Stimulated activated CD4-positive, alpha-beta T cell treated with anti-CD3 and anti-CD28 coated beads, Interleukin-15, amount 100 ng/mL, for 24 hours (primary cell): ENCODE measurements around the gene IL18RAP.

Source experiments
- DNase-seq: peaks from one replicate; pipeline ENCODE4 v3.0.0-alpha.2; 2020

IL18RAP gene, protein sequence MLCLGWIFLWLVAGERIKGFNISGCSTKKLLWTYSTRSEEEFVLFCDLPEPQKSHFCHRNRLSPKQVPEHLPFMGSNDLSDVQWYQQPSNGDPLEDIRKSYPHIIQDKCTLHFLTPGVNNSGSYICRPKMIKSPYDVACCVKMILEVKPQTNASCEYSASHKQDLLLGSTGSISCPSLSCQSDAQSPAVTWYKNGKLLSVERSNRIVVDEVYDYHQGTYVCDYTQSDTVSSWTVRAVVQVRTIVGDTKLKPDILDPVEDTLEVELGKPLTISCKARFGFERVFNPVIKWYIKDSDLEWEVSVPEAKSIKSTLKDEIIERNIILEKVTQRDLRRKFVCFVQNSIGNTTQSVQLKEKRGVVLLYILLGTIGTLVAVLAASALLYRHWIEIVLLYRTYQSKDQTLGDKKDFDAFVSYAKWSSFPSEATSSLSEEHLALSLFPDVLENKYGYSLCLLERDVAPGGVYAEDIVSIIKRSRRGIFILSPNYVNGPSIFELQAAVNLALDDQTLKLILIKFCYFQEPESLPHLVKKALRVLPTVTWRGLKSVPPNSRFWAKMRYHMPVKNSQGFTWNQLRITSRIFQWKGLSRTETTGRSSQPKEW

GRCh38 chr2:102422910-102423309, at the start of gene IL18RAP:
IL18RAP (plus strand) TSS chr2:102423160; CDS start chr2:102423278, 118 bp downstream.
- no peak for DNase-seq

- DNase-seq: no peak
Measured at GRCh38 chr2:102376052-102376591, 46.8 kb upstream of the IL18RAP start.

DNA sequence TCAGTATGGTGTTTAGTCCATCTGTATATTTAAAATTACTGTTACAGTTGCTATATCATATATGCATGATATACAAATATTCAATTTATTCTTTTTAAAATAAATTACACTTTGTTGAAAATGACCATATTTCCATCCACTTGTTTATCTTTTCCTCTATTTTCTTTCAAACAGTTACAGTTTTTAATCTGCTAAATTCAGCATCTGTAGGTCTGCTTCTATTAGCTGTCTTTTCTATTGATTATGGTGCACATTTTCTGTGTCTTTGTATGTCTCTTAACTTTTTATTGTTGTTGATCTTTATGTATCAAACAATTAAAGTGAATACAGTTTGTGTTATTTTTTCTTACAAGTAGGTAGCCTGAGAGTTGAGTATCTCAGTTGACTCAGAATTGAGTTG, 39.2 kb upstream of the IL18RAP start:
- no peak for DNase-seq

- no peak for DNase-seq
Measured at GRCh38 chr2:102385522-102385921, 37.4 kb upstream of the IL18RAP start.

- DNase-seq: no peak
Measured at GRCh38 chr2:102386004-102386403, 37.0 kb upstream of the IL18RAP start.

- DNase-seq: no peak
Measured at GRCh38 chr2:102386867-102387541, 36.0 kb upstream of the IL18RAP start.

- DNase-seq: no peak
Measured at GRCh38 chr2:102387763-102388546, 35.0 kb upstream of the IL18RAP start.

DNA sequence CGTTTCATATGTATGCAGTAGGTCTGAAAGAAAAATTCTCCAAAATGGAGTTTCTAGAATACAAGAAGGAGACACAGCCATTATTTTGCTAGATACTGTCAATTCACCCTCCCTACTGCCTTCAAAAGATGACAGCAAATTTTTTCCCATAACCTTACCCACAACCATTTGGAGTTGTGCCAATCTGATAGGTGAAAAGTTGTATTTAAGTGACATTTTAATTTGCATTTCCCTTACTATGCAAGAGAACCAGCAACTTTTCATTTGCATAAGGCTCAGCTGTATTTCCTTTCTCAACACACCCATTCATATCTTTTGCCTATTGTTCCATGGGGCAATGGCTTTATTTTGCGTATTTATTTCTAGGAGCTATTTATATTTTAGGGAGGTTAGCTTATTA, 31.4 kb upstream of the IL18RAP start:
- DNase-seq: no peak

GRCh38 chr2:102392096-102392495, 30.9 kb upstream of the IL18RAP start:
- no peak for DNase-seq

DNA sequence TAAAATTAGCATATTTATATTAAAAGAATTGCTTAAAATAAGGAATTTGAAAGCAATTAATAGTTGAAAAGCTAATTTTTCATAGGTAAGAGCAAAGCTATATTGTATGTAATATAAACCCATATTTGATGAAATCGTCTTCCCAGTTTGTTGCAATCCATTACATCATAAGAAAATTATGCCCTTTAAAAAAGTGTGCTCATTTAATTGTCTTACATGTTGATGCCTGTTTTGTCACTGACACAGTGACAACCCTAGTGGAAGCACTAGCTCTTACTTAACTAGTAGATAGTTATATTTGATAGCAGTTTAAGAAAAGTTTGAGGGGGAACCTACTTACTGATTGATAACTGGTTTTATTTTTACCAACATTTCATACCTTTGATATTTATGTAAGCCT, 30.0 kb upstream of the IL18RAP start:
- no peak for DNase-seq

DNA sequence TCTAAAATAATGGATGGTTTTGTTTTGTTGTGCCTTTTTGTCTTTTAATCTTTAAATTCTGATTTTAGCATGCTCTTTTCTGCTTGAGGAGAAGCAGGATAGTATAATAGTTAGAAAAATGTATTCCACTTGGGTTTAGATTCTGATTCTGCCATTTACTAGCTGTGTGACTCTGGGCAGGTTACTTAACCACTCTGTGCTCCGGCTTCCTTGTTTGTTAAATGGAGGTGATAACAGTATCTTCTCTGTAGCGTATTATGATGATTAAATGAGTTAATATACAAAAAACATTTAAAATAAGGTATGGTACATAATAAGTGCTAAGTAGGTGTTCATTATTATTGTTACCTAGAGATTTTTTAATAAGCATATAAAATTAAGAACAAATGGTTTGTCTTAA, 26.9 kb upstream of the IL18RAP start:
- DNase-seq: no peak

DNA sequence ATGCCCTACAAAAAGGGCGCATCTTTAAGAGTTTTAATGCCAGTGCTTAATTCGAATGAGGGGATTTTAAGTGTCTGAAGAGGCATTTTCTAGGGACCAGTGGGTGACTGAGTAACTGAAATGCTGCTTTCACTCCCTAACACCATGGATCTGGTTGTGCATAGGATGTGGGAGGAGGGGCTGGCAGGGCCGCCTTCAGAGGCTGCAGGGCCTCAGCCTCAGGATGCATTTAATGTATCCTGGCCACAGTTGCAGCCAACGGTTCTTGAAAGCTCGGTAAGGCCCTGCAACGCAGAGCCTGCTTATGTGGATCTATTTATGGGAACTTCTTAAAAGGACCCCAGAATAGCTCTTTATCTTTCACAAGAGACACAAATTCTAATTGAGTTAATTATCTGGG, 25.8 kb upstream of the IL18RAP start:
- no peak for DNase-seq

- no peak for DNase-seq
Measured at GRCh38 chr2:102399499-102400141, 23.3 kb upstream of the IL18RAP start.

GRCh38 chr2:102401456-102401855, 21.5 kb upstream of the IL18RAP start:
- no peak for DNase-seq

DNA sequence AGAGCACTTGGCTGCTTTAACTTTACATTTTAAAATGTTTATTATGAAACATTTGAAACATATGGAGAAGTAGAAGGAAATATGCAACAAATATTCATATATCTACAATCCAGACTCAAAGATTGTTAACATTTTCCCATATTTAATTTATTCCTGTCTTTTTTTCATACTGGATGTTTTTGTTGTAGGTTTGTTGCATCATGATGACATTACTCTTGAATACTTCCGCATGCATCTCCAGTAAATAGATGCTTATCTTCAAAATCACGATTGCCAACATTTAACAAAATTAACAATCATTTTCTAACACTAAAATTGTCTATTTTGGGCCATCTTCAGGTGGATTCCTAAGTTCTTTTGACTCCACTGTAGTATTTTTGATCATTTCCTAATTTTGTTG, 21.1 kb upstream of the IL18RAP start:
- no peak for DNase-seq

DNA sequence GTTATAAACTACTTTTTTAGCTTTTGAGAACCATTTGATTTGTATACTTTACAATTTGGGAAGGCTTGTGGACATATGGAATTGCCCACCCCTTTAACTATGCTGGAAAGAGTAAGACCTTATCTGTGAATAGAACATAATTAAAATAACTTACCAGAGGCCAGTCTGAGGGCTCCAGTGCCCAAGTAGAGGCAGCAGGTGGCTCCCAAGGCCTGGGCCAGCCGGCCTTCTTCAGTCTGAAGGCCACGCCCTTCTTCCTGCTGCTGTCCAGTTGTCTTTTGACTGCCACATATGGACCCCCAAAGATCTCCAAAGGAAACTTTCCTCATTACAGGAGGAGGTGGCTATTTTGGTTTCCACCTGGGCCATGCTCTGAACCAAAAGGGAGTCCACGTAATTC, 12.0 kb upstream of the IL18RAP start:
- no peak for DNase-seq

- no peak for DNase-seq
Measured at GRCh38 chr2:102412199-102412598, 10.8 kb upstream of the IL18RAP start.

GRCh38 chr2:102417946-102418345, 5.0 kb upstream of the IL18RAP start:
- DNase-seq: no peak

DNA sequence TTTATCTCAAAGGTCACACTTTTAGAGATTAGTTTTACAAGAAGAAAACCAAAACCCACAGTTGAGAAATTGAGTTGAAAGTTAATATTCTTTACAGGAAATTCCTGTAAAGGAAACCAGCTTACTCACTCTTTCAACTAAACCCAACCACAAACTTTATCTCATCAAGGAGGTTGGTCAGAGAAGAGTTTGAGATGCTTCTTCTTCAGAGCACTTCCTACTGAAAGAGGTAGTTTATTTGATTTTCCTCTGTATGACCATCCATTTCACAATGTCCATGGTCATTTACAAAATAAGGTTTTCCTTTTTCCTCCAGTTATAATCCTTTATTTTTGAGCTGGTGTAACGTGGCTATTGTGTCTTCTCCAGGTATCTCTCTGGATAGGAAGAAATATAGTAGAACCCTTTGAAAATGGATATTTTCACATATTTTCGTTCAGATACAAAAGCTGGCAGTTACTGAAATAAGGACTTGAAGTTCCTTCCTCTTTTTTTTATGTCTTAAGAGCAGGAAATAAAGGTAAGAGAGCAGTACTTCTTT, 4.5 kb upstream of the IL18RAP start:
- DNase-seq: no peak

GRCh38 chr2:102420290-102420689, 2.7 kb upstream of the IL18RAP start:
- no peak for DNase-seq

DNA sequence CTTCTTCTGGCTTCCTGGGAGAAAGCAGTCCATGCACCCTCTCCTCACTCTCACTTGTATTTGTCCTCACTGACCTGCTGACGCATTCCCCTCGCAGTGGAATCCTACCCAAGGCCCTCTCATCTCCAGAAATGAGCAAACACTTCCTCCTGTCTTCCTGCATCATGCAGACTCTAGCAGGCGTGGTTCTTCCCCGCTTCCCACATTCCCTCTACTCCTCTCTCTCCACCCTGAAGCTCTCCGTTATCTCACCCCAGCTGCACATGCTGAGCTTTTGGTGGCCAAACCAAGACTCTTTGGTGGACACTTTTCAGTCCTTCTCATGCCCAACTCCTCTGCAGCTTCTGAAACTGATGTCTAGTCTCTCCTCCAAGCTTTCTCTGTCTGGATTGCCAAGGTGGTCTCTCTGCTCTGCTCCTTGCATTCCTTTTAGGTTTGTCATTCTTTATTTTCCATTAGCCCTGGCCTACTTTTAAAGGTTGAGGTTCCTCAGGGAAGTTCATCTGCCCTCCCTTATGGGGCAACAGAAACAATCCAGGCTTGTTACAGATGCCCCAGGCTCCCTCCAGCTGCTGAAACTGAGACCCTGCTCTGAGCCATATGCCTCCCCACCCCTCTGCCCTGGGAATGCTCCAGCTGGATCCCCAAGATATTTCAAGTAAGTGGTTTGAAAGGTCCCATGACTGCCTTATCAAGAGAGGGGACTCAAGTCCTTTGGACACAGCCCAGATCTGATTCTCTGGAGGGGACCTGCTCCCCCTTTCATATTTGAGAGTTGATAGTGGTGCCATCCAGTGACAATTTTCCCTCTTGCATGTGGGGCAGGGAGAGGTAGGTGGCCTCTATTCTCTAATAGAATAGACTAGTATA, 835 bp upstream of the IL18RAP start:
- no peak for DNase-seq
